Motor neuron (in vitro differentiated cells): Measurements from ENCODE around the gene DMAC1. TPM values are rescaled to one million over a fixed set of nuclear protein-coding genes. Genes with fewer than 3 reads are reported as not detected.

Source experiments
- ATAC-seq, 8 experiments: fragments of 200-7000 bp; cut with Tn5 transposase; replicated peaks in 6 of 8; 2 replicates each; pipeline ENCODE4 v1.8.0; 2021; ENCODE audit warnings: mild to moderate bottlenecking in 8 of 8, moderate library complexity in 8 of 8
- H3K27ac ChIP-seq, 2 donors: fragments of 250-450 bp; sonication (Bioruptor Pico); 2 replicates each; pipeline ENCODE4 v1.9.0; 2021; ENCODE audit warnings: antibody characterized with exemption in 2 of 2, mild to moderate bottlenecking in 2 of 2, moderate library complexity in 1 of 2
- H3K4me1 ChIP-seq, 2 donors: fragments of 250-450 bp; sonication (Bioruptor Pico); replicated peaks in 1 of 2; 2 replicates each; pipeline ENCODE4 v1.6.1; 2021; ENCODE audit warnings: antibody characterized with exemption in 2 of 2, mild to moderate bottlenecking in 2 of 2, moderate library complexity in 1 of 2
- H3K4me3 ChIP-seq, 5 donors: fragments of 250-450 bp; sonication (Bioruptor Pico); 2 replicates each; pipeline ENCODE4 v1.9.0; 2021; ENCODE audit warnings: antibody characterized with exemption in 5 of 5, mild to moderate bottlenecking in 5 of 5, moderate library complexity in 4 of 5
- WGBS, 10 experiments: fragments of 450-650 bp; shearing (Covaris generic); methylation state at CpG; one replicate each; pipeline ENCODE4 v1.0.0; 2022; 5-methylcytosine and 5-hydroxymethylcytosine counted together
- in situ Hi-C, 9 experiments: fragments of 400-800 bp; cut with MboI; loops; one replicate each; pipeline ENCODE4 v1.15.0; 2021; ENCODE audit warnings: low sequenced_read_pairs in 9 of 9, low pct_unique_long_range_greater_than_20kb in 2 of 9; ENCODE audit not compliant: unreplicated experiment in 9 of 9
- total RNA-seq, 8 experiments: library from RNA; unstranded; fragments of 300-600 nt; gene quantifications; 2 replicates each; pipeline versions ENCODE4 v1.2.3 to v1.2.4, GENCODE V29; 2022

DMAC1 gene
- 10 to 100 TPM; 22.9 to 54.5 (median 32.0) TPM for total RNA-seq

DNA sequence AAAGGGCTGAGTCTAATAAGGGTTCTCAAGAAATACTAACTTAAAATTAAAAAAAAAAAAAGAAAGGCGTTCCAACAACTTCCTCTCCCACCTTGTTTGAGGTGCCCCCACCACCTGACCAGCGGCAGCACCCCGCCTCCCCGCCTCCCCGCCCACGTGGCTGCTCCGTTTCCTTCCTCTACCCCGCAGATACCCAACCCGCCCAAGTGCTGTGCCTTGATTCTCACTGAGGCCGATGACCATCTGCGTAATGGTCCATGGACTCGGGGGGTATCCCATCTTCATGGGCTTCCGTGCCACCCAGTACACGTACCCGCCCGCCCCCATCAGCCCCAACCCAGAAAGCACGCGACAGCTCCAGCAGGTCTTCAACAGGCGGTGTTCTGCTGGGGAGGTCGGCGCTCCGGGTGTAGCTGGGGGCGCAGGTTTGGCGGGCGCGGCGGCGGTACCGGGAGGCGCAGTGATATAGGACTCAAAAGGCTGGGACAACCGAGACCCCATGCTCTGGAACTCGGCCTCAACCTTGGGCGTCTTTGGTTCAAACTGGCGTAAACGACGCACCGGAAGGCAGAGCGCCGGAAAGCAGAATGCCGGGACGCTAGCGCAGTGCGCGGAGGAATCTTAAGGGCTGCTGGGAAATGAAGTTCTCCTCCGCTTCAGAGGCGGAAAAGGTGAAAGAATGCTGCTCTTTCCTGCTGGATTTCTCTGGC lies at the start of gene DMAC1:
TSS of gene DMAC1 (minus strand) at position 545 of the 710 bp plus-strand sequence. CDS start at position 501, 44 bp downstream.
- Histone ChIP-seq H3K4me3 (peak within 1 kb of the TSS; percentile 79 to 100 (median 93)), H3K27ac (peak within 1 kb of the TSS; percentile 51 to 76), H3K4me1 (peaks cover 6 to 12% of the 10 kb centered on the region in 2 donors)
- 0% methylated on average over 1 to 14 of the region's 46 CpGs; no CpG with 5 or more reads in 4 of the 10 experiments for WGBS, 10 experiments
- in situ Hi-C loops = no loop called here
- ATAC-seq = peak; percentile 92 to 99 (median 97)

GRCh38 chr9:7849362-7849761 lies 49.8 kb upstream of the DMAC1 start:
- H3K4me1 ChIP-seq = no peaks in the 10 kb centered on the region
- 0 to 91% (median 47%) methylated on average over 1 of the region's 1 CpG; no CpG with 5 or more reads in 2 of the 10 experiments for WGBS, 10 experiments
- no peak overlapping the region for H3K27ac ChIP-seq
- no peak for ATAC-seq
- H3K4me3 ChIP-seq = no peak overlapping the region
- in situ Hi-C loops = no loop called here

DNA sequence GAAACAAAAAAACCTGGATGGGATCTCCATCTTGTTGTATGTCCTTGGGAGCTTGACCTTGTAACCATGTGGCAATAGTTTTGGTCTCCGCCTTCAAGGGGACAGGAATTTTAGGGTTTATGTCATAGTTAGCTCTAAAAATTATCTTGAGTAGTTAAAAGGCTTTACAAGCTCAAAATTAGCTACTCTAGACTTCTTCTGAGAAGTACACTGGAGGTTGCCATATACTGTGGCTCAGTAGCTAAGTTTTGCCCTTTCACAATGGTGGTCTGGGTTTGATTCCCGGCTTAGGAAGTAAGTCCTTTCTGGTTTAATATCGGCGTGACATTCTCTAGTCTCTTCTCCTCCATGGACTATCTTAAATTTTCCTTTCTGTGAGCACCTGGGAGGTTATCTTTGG lies 48.9 kb upstream of the DMAC1 start:
- 0 to 100% (median 86%) methylated on average over 2 to 4 of the region's 4 CpGs; no CpG with 5 or more reads in 2 of the 10 experiments for WGBS, 10 experiments
- in situ Hi-C loops = no loop called here
- Histone ChIP-seq H3K27ac (no peak overlapping the region), H3K4me1 (no peaks in the 10 kb centered on the region), H3K4me3 (no peak overlapping the region)
- no peak for ATAC-seq

GRCh38 chr9:7844242-7844641 lies 44.7 kb upstream of the DMAC1 start:
- WGBS, 10 experiments = 0 to 100% (median 57%) methylated on average over 1 to 3 of the region's 3 CpGs; no CpG with 5 or more reads in 1 of the 10 experiments
- Histone ChIP-seq H3K4me1 (no peaks in the 10 kb centered on the region), H3K27ac (no peak overlapping the region), H3K4me3 (no peak overlapping the region)
- in situ Hi-C loops = no loop called here
- peak in 5 of 8 experiments; percentile 51 to 74 (median 52) for ATAC-seq

DNA sequence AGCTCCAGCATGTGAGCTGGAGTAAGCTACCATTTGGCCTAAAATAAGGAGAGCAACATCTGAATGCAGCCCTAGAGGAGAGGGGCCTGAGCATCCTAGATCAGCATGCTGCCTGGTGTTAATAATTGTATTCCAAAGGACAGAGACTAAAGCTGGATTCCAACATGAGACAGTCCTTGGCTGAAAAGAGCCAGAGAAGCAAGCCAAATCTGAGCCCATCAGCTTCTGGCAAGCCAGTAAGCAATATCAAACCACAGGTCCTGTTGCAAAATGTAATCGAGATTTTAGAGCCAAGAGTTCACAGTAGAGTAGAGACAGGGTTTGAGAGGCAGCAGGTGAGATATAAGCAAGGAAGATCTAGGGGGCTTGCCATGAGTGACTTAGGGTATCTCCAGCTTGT lies 42.3 kb upstream of the DMAC1 start:
- H3K4me3 ChIP-seq = no peak overlapping the region
- 0 to 100% (median 92%) methylated on average over 1 of the region's 1 CpG; no CpG with 5 or more reads in 4 of the 10 experiments for WGBS, 10 experiments
- no peak overlapping the region for H3K27ac ChIP-seq
- no peaks in the 10 kb centered on the region for H3K4me1 ChIP-seq
- in situ Hi-C loops = no loop called here
- no peak for ATAC-seq

GRCh38 chr9:7834531-7834930 lies 35.0 kb upstream of the DMAC1 start:
- ATAC-seq = no peak
- in situ Hi-C loops = no loop called here
- Histone ChIP-seq H3K4me1 (no peaks in the 10 kb centered on the region), H3K4me3 (no peak overlapping the region), H3K27ac (no peak overlapping the region)
- 0 to 93% (median 40%) methylated on average over 1 to 2 of the region's 2 CpGs; no CpG with 5 or more reads in 1 of the 10 experiments for whole genome bisulfite sequencing, 10 experiments

DNA sequence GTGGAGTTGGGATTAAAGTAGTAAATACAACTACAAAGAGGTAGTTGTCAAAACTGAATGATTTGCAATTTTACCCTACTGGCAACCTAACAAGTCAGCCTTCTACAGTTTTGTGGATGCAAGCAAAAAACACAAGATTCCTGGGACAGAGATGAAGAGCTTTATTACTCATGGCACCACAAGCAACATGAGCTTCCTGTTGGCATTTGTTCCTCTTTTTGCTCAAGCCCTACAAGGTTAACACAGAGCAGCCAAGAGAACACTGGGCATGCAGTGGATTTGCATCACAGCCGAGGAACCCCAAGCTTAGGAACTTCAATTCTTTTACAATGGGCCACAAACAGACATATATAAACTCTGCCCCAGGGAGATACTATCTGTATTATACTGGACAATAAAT lies 28.8 kb upstream of the DMAC1 start:
- Histone ChIP-seq H3K4me1 (no peaks in the 10 kb centered on the region), H3K4me3 (no peak overlapping the region), H3K27ac (no peak overlapping the region)
- no peak for ATAC-seq
- in situ Hi-C loops = no loop called here
- WGBS, 10 experiments = 0 to 100% (median 66%) methylated on average over 1 of the region's 1 CpG; no CpG with 5 or more reads in 2 of the 10 experiments

- in situ Hi-C loops = no loop called here
- H3K4me3 ChIP-seq = no peak overlapping the region
- no peak for ATAC-seq
- H3K4me1 ChIP-seq = no peaks in the 10 kb centered on the region
- no peak overlapping the region for H3K27ac ChIP-seq
- WGBS, 10 experiments = 30 to 100% (median 93%) methylated on average over 1 to 3 of the region's 3 CpGs; no CpG with 5 or more reads in 1 of the 10 experiments
These were observed 28.2 kb upstream of the DMAC1 start for GRCh38 chr9:7827792-7828191.

GRCh38 chr9:7827056-7827455 lies 27.5 kb upstream of the DMAC1 start:
- H3K4me1 ChIP-seq = no peaks in the 10 kb centered on the region
- in situ Hi-C loops = no loop called here
- H3K27ac ChIP-seq = no peak overlapping the region
- no peak for ATAC-seq
- no peak overlapping the region for H3K4me3 ChIP-seq
- WGBS, 10 experiments = 0 to 100% (median 80%) methylated on average over 1 to 2 of the region's 2 CpGs; no CpG with 5 or more reads in 1 of the 10 experiments

DNA sequence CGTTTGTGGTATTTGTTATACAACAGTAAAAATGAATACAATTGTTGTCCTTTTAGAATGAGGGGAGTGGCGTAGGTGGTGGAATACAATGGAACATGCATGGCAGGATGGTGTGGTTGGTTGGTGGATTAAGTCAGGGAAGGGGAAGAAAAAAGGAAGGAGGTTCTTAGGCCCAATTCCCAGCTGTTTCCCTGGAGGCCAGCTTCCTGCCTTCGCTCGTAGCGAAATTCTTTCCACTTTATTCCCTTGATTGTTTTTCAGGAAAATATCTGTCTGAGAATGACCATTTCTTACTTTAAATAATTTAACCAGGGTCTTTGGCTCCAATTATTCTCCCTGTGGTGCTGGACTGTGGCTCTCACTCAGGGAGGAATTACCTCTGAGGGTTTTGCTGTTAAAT lies 24.1 kb upstream of the DMAC1 start:
- no peak overlapping the region for H3K4me3 ChIP-seq
- in situ Hi-C loops = no loop called here
- H3K4me1 ChIP-seq = no peaks in the 10 kb centered on the region
- no peak overlapping the region for H3K27ac ChIP-seq
- WGBS, 10 experiments = 0 to 100% (median 93%) methylated on average over 1 to 5 of the region's 5 CpGs; no CpG with 5 or more reads in 2 of the 10 experiments
- no peak for ATAC-seq

DNA sequence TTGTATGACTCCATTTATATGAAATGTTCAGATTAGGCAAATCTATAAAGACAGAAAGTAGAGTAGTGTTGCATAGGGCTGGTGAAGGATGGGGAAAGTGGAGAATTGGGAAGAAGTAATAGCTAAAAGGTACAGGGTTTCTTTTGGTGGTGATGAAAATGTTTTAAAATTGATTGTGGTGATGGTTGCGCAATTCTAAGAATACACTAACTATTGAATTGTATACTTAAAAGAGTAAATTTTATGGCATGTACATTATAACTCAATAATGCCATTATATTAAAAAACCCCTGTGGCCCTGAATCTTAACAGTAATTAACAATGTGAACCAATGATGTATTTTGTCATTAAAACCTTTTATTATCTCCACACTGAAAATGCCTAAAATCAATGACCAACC lies 20.4 kb upstream of the DMAC1 start:
- no peak for ATAC-seq
- Histone ChIP-seq H3K27ac (no peak overlapping the region), H3K4me3 (no peak overlapping the region), H3K4me1 (peaks cover 4 to 7% of the 10 kb centered on the region in 2 donors)
- WGBS, 10 experiments = 0 to 67% (median 11%) methylated on average over 1 of the region's 1 CpG; no CpG with 5 or more reads in 3 of the 10 experiments
- in situ Hi-C loops = no loop called here

DNA sequence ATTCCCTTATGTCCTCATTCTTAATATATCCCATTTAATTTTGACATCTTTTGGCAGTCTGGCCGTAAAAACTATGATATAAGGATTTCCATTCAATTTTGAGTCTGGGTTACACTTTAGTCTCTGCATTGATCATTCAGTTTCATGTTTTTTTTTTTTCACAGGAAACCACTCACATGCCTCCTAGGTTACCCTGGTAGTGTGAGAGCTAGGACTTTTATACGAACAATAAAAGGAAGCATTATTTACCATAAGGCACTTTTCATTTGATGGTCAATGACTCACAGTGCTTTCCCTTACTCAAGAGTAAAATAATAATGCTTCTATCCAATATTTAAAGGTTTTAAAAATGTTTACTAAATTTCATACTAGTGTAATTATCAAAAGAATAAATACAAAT lies 16.4 kb upstream of the DMAC1 start:
- H3K4me3 ChIP-seq = no peak overlapping the region
- H3K4me1 ChIP-seq = peaks cover 7 to 9% of the 10 kb centered on the region in 2 donors
- H3K27ac ChIP-seq = no peak overlapping the region
- in situ Hi-C loops = no loop called here
- ATAC-seq = peak in 3 of 8 experiments; percentile 63 to 98 (median 65)
- 29 to 100% (median 63%) methylated on average over 1 to 2 of the region's 2 CpGs; no CpG with 5 or more reads in 2 of the 10 experiments for WGBS, 10 experiments

DNA sequence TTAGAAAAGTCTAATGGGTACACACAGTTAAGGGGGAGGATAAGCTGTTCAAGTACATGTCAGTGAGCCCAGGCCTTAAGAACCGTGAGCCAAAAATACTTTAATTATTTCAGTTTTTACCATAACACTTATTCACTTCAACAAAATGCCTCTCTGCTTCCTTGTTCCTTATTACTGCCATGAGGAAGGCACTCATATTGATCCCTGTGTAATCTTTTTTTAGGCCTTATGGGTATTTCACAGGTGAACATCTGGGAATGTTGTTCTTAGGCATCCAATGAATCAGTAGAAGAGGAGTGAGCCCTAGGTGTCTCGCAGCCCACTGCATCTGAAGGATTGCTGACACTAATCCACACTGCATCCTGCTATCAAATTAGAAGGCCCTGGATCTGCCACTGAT lies 13.5 kb upstream of the DMAC1 start:
- Histone ChIP-seq H3K4me3 (no peak overlapping the region), H3K27ac (no peak overlapping the region), H3K4me1 (peaks cover 7 to 19% of the 10 kb centered on the region in 2 donors)
- in situ Hi-C loops = no loop called here
- 17 to 95% (median 85%) methylated on average over 1 to 2 of the region's 2 CpGs; no CpG with 5 or more reads in 5 of the 10 experiments for WGBS, 10 experiments
- ATAC-seq = no peak
